ENCODE measurements around the gene KLF16. TPM values are rescaled to one million over a fixed set of nuclear protein-coding genes. Genes with fewer than 3 reads are reported as not detected.

Gene KLF16
- total RNA-seq, 1 experiment from 2014 or later, result 45.5 TPM

DNA sequence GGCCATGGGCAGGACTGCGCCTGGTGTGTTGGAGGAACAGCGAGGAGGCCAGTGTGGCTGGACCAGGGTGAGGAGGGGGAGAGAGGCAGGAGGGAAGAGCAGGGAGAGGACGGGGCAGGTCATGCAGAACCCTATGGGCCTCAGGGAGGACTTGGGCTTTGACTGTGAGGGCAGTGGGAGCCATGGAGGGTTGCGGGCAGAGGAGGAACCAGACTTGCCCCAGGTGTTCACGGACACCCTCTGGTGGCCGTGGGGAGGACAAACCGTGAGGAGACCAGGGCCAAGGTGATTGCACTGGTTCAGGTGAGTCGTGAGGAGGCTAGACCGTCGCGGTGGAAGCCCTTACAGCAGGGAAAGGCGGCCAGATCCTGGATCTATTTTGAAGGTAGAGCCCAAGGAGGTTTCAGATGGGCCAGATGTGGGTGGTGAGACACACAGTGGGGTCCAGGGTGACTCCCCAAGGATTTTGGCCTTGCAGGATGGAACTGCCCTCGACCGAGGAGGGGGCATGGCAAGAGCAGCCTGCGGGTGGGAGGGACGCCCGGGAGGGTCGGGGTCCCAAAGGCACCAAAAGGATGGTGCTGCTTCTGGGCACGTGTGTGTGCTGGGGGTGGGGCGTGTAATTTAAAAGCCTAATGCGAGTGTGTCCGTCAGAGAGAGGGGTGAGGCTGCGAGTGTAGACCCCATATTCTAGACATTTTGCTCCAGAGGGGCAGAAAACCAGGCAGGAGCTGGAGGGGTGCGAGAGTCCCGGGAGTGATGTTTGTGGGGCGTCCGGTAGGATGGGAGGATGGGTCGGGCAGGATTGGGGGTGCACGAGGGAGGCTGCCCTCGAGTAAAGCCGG lies 12.3 kb downstream of the KLF16 start:
- TF ChIP-seq, protein P1, sequence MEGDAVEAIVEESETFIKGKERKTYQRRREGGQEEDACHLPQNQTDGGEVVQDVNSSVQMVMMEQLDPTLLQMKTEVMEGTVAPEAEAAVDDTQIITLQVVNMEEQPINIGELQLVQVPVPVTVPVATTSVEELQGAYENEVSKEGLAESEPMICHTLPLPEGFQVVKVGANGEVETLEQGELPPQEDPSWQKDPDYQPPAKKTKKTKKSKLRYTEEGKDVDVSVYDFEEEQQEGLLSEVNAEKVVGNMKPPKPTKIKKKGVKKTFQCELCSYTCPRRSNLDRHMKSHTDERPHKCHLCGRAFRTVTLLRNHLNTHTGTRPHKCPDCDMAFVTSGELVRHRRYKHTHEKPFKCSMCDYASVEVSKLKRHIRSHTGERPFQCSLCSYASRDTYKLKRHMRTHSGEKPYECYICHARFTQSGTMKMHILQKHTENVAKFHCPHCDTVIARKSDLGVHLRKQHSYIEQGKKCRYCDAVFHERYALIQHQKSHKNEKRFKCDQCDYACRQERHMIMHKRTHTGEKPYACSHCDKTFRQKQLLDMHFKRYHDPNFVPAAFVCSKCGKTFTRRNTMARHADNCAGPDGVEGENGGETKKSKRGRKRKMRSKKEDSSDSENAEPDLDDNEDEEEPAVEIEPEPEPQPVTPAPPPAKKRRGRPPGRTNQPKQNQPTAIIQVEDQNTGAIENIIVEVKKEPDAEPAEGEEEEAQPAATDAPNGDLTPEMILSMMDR (IDR thresholded peaks at IDR 0.05; ENCODE audit: unreplicated experiment), result peak; percentile 17
- Mint-ChIP-seq H3K9me3 (ENCODE audit: unreplicated experiment) (no peaks in the 10 kb centered on the region), H3K36me3 (ENCODE audit: insufficient read depth, unreplicated experiment) (peaks cover 18% of the 10 kb centered on the region), H3K4me1 (ENCODE audit: insufficient read depth, unreplicated experiment) (peaks cover 20% of the 10 kb centered on the region), H3K27ac (ENCODE audit: low read depth, unreplicated experiment) (no peak overlapping the region), H3K27me3 (ENCODE audit: insufficient read depth, unreplicated experiment) (no peaks in the 10 kb centered on the region), H3K4me3 (ENCODE audit: unreplicated experiment) (no peak overlapping the region)
- DNase-seq (ENCODE audit: unreplicated experiment), result no peak
- no TSS peak for BruUV-seq (replicated peaks)
- POLR2A ChIA-PET, result no interaction called here
- CTCF ChIA-PET, result interaction anchor here (1.6 kb wide), 1 partner anchor 22 kb away, joined by 3 read pairs; no protein-coding TSS in a partner anchor
- intact Hi-C loops (cut with micrococcal nuclease), result no loop called here

DNA sequence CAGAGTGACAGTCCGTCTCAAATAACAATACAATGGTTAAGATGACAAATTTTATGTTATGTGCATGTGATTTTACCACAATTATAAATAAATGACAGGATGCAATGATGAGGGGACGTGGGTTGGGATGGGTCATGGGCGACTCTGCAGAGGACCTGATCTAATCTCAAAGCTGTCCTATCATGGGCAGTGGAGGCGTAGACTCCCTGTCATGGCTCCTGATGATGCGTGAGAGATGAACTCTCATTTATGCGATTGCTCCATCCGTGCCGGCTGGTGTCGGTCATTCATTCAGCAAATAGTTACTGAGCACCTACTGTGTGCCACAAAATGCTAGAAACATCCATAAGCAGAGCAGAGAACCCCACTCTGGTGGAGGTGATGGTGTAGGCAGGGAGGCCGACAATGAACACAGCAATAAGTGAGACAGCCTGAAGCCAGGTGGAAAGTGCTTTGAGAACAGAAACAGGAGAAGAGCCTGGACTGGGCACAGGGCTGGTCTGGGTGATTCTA lies 13.4 kb downstream of the KLF16 start:
- TF ChIP-seq, protein P1 (IDR thresholded peaks at IDR 0.05; ENCODE audit: unreplicated experiment), result no peak
- ChIA-PET POLR2A (interaction anchor here (0.6 kb wide), 1 partner anchor 15 kb away, joined by 3 read pairs; no protein-coding TSS in a partner anchor), CTCF (interaction anchor here (0.6 to 1.6 kb wide), 5 partner anchors 11 to 623 kb away, joined by 3 to 6 read pairs (median 3); no protein-coding TSS in a partner anchor)
- no peaks in the 10 kb centered on the region for H3K9me3 Mint-ChIP-seq (ENCODE audit: unreplicated experiment)
- peaks cover 25% of the 10 kb centered on the region for H3K4me1 Mint-ChIP-seq (ENCODE audit: insufficient read depth, unreplicated experiment)
- DNase-seq (ENCODE audit: unreplicated experiment), result no peak
- intact Hi-C loops (cut with micrococcal nuclease), result no loop called here
- peaks cover 18% of the 10 kb centered on the region for H3K36me3 Mint-ChIP-seq (ENCODE audit: insufficient read depth, unreplicated experiment)
- H3K4me3 Mint-ChIP-seq (ENCODE audit: unreplicated experiment), result no peak overlapping the region
- H3K27ac Mint-ChIP-seq (ENCODE audit: low read depth, unreplicated experiment), result no peak overlapping the region
- no TSS peak for BruUV-seq (replicated peaks)
- no peaks in the 10 kb centered on the region for H3K27me3 Mint-ChIP-seq (ENCODE audit: insufficient read depth, unreplicated experiment)

DNA sequence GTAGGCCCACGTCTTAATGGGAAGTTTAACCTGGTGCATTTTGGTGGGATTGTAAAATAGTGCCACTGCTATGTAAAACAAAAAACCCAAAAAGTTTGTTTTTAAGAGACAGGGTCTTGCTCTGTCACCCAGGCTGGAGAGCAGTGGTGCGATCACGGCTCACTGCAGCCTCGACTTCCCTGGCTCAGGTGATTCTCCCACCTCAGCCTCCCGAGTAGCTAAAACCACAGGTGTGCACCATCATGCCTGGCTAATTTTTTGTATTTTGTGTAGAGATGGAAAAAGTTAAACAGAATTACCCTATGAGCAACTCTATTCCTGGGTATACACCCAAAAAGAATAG lies 14.3 kb downstream of the KLF16 start:
- intact Hi-C loops (cut with micrococcal nuclease), result no loop called here
- no peaks in the 10 kb centered on the region for H3K9me3 Mint-ChIP-seq (ENCODE audit: unreplicated experiment)
- H3K4me3 Mint-ChIP-seq (ENCODE audit: unreplicated experiment), result no peak overlapping the region
- DNase-seq (ENCODE audit: unreplicated experiment), result no peak
- H3K4me1 Mint-ChIP-seq (ENCODE audit: insufficient read depth, unreplicated experiment), result peaks cover 31% of the 10 kb centered on the region
- no TSS peak for BruUV-seq (replicated peaks)
- ChIA-PET POLR2A (interaction anchor here (0.6 to 0.9 kb wide), 3 partner anchors 16 to 1008 kb away, joined by 3 read pairs; no protein-coding TSS in a partner anchor), CTCF (interaction anchor here (0.5 to 1.6 kb wide), 16 partner anchors 11 to 503 kb away, joined by 3 to 6 read pairs (median 3); no protein-coding TSS in a partner anchor)
- H3K27me3 Mint-ChIP-seq (ENCODE audit: insufficient read depth, unreplicated experiment), result no peaks in the 10 kb centered on the region
- H3K27ac Mint-ChIP-seq (ENCODE audit: low read depth, unreplicated experiment), result peak overlapping the region; percentile 95
- H3K36me3 Mint-ChIP-seq (ENCODE audit: insufficient read depth, unreplicated experiment), result peaks cover 25% of the 10 kb centered on the region
- TF ChIP-seq, protein P1 (IDR thresholded peaks at IDR 0.05; ENCODE audit: unreplicated experiment), result no peak

DNA sequence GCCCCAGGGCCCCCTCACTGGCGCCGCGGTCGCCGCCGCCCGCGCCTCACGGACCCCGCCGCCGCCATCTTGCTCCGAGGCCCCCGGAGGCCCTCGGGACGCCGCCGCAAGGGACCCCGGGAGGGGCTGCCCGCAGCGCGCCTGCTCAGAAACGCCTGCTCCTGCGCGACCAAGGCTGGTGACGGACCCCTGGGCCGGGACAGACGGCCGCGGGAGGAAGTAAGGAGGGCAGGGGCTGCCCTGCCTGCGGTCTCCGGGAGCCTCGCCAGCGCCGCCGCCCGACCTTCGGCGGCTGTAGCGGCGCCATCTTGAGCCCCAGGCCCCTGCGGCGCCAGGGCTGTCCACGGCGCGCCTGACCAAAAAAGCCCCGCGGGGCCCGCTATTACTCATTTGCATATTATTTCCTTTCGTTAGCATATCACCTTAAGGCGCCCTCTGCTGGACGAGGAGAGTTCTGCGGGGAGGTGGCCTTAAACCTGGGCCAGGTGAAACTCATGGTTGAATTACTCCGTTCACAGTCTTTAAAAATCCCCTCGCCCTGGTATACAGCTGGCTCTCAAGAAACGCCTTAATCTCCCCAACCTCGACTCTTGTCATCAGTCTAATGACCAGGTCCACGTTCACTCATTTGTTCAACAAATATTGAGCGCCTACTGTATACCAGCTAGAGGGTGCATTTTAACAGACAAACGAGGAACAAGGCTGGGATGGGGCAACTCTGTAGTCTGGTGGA lies 14.8 kb downstream of the KLF16 start, which contains the start of gene REXO1:
Gene REXO1 (minus strand): TSS at position 85 of the 733 bp plus-strand sequence. CDS start 125 bp downstream, outside the sequence.
- Mint-ChIP-seq H3K27me3 (ENCODE audit: insufficient read depth, unreplicated experiment) (no peaks in the 10 kb centered on the region), H3K4me3 (ENCODE audit: unreplicated experiment) (peak within 1 kb of the TSS; percentile 84), H3K36me3 (ENCODE audit: insufficient read depth, unreplicated experiment) (peaks cover 25% of the 10 kb centered on the region), H3K4me1 (ENCODE audit: insufficient read depth, unreplicated experiment) (peaks cover 30% of the 10 kb centered on the region), H3K9me3 (ENCODE audit: unreplicated experiment) (no peaks in the 10 kb centered on the region), H3K27ac (ENCODE audit: low read depth, unreplicated experiment) (peak within 1 kb of the TSS; percentile 95)
- ChIA-PET CTCF (interaction anchor here (0.5 to 1.6 kb wide), 14 partner anchors 10 to 503 kb away, joined by 3 to 6 read pairs (median 3); no protein-coding TSS in a partner anchor), POLR2A (interaction anchor here (0.6 to 0.9 kb wide), 2 partner anchors 16 to 1007 kb away, joined by 3 read pairs; no protein-coding TSS in a partner anchor)
- DNase-seq (ENCODE audit: unreplicated experiment), result peak; percentile 97
- intact Hi-C loops (cut with micrococcal nuclease), result no loop called here
- TF ChIP-seq, protein P1 (IDR thresholded peaks at IDR 0.05; ENCODE audit: unreplicated experiment), result peak; percentile 79
- BruUV-seq (replicated peaks), result no TSS peak
